H7 (cell line): ENCODE measurements around the gene AFTPH. TPM values are rescaled to one million over a fixed set of nuclear protein-coding genes. Genes with fewer than 3 reads are reported as not detected.

Experiments
- DNase-seq: peaks from one replicate; pipeline ENCODE4 v3.0.0; 2012
- H3K27me3 ChIP-seq: 2 replicates; pipeline ENCODE4 v1.6.0; 2011; ENCODE audit warnings: mild to moderate bottlenecking, low read length; ENCODE audit not compliant: control insufficient read depth, insufficient read depth
- H3K36me3 ChIP-seq: replicated peaks from 2 replicates; pipeline ENCODE4 v1.5.1; 2011; ENCODE audit warnings: low read length; ENCODE audit not compliant: control insufficient read depth, insufficient read depth
- H3K4me3 ChIP-seq: 2 replicates; pipeline ENCODE4 v1.5.1; 2011; ENCODE audit warnings: low read depth, mild to moderate bottlenecking, control low read depth, low read length, moderate library complexity; ENCODE audit not compliant: insufficient read depth
- total RNA-seq: library from RNA; depleted of rRNA; stranded (reverse); fragments of >200 nt; shearing (Covaris generic); gene quantifications from 2 replicates; pipeline ENCODE4 v1.2.3, GENCODE V29; 2014

Gene AFTPH
- total RNA-seq, 1 experiment from 2014 or later = 10.6 TPM

DNA sequence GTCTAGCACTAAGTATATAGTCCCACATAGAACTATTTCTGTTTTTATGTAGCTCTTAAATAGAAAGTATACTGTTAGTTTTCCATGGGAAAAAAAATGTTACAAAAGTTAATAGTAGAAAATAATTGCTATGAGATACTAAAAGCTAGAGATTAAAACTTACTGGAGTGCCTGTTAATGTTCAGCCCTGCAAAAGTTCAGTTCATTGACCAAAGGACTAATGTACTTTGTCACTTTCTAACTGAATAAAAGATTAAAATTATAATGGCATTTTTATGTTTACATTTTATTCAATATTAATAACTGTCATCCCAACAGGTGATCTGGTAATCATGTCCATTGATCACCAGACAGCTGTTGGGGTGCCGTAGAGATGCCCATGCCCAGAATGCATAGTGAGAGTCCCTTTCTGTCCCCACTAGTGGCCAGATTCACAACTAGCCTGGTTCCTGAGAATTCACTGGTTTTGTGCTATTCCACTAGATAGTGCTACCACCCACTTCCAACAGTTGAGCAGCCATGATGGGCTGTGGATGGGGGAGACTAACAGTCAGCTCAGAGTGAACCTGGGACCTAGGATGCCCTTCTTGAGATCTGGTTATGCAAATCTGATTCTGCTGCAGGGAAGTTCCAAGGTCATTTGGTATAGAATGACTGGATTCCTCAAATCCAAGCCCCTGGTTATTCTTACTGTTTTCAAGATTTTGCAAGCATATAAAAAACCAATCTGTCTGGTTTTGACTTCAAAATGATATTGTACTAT, 57.8 kb downstream of the AFTPH start:
- no peak for DNase-seq
- H3K36me3 ChIP-seq = no peaks in the 10 kb centered on the region; the same call in 1 of the 2 replicates
- H3K27me3 ChIP-seq = no peaks in the 10 kb centered on the region
- H3K4me3 ChIP-seq = no peak overlapping the region

DNA sequence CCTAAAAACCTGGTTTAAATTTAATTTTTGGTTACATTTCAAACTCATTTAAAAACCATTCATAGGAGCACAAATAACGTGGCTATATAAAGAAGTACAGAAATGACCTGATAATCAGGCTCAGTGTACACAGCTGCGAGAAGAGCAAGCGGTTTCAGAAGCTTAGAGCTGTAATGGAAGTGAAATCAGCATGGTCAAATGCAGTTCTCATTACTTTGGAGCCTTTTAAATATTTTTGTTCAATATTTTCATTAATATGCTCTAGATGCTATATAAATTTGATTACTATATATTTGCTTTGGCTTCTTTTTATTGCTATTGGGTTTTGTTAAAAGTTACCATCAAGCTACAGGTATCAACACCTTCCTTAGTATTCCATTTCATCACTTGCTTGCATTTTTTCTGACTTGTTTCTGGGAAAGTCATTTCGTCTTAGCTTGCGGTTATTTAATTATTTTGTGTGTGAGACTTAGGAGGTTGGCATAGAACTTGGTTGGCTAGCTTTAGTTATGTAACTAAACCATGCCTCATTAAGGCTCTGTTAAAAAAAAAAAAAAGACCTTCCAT, 58.7 kb downstream of the AFTPH start:
- Histone ChIP-seq H3K27me3 (no peaks in the 10 kb centered on the region), H3K36me3 (no peaks in the 10 kb centered on the region; the same call in 1 of the 2 replicates), H3K4me3 (no peak overlapping the region)
- DNase-seq = no peak

- DNase-seq = no peak
- Histone ChIP-seq H3K4me3 (no peak overlapping the region), H3K36me3 (no peaks in the 10 kb centered on the region; the same call in 1 of the 2 replicates), H3K27me3 (no peaks in the 10 kb centered on the region)
Observed at GRCh38 chr2:64586054-64586453, 61.9 kb downstream of the AFTPH start.

- H3K4me3 ChIP-seq = no peak overlapping the region
- peaks cover 5% of the 10 kb centered on the region for H3K36me3 ChIP-seq
- no peaks in the 10 kb centered on the region for H3K27me3 ChIP-seq
- DNase-seq = peak; percentile 50
Observed at GRCh38 chr2:64586883-64587481, 62.9 kb downstream of the AFTPH start.

DNA sequence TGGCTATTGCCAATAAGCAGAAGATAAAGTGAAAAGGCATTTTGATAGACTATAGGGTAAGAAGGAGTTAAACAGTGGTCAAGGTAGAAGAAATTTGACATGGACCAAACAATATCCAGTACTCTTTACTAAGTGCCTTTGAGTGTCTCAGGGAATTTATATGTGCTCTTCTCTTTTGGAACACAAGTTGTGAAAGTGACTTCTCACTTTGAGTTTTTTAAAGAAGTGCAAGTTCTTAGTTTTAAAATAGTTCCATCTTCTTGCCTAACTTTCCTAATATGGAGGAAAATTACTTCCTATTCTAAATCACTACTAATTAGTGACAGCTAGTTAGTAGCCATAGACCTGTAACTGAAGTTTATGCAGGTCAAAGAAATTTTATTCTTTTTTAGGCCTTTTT, 63.4 kb downstream of the AFTPH start:
- DNase-seq = no peak
- Histone ChIP-seq H3K27me3 (no peaks in the 10 kb centered on the region), H3K4me3 (no peak overlapping the region), H3K36me3 (peaks cover 5% of the 10 kb centered on the region)

GRCh38 chr2:64591188-64591587, 67.1 kb downstream of the AFTPH start:
- no peak for DNase-seq
- Histone ChIP-seq H3K36me3 (peaks cover 5% of the 10 kb centered on the region), H3K27me3 (no peaks in the 10 kb centered on the region), H3K4me3 (no peak overlapping the region)

GRCh38 chr2:64593035-64593655, 69.0 kb downstream of the AFTPH start:
- peaks cover 5% of the 10 kb centered on the region for H3K36me3 ChIP-seq
- no peaks in the 10 kb centered on the region for H3K27me3 ChIP-seq
- H3K4me3 ChIP-seq = no peak overlapping the region
- DNase-seq = no peak

GRCh38 chr2:64594226-64594989, 70.3 kb downstream of the AFTPH start:
- no peak for DNase-seq
- Histone ChIP-seq H3K27me3 (no peaks in the 10 kb centered on the region), H3K4me3 (no peak overlapping the region), H3K36me3 (peaks cover 5% of the 10 kb centered on the region)

- peaks cover 5% of the 10 kb centered on the region for H3K36me3 ChIP-seq
- no peak overlapping the region for H3K4me3 ChIP-seq
- no peak for DNase-seq
- no peaks in the 10 kb centered on the region for H3K27me3 ChIP-seq
Observed at GRCh38 chr2:64595397-64596176, 71.5 kb downstream of the AFTPH start.

GRCh38 chr2:64598226-64598625, 74.1 kb downstream of the AFTPH start:
- Histone ChIP-seq H3K27me3 (no peaks in the 10 kb centered on the region), H3K4me3 (no peak overlapping the region), H3K36me3 (no peaks in the 10 kb centered on the region)
- DNase-seq = no peak

DNA sequence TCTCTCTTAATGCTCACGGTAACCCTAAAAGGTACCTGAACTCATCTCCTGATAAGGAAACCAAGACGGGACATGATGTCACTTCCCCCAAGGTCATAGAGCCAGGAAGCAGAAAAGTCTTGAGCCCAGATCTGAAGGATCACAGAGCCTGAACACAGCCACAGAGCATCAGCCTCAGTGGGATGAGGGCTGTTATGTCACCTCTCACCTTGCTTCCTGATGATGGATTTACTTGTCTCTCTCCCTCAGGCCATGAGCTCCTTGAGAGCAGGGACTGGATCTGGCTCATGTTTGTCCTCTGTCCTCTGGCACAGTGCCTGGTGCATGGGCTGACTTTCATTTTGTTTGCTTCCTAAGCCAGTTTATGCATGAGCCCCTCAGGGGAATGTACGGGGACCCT, 75.3 kb downstream of the AFTPH start:
- Histone ChIP-seq H3K36me3 (no peaks in the 10 kb centered on the region), H3K4me3 (no peak overlapping the region)
- no peak for DNase-seq

DNA sequence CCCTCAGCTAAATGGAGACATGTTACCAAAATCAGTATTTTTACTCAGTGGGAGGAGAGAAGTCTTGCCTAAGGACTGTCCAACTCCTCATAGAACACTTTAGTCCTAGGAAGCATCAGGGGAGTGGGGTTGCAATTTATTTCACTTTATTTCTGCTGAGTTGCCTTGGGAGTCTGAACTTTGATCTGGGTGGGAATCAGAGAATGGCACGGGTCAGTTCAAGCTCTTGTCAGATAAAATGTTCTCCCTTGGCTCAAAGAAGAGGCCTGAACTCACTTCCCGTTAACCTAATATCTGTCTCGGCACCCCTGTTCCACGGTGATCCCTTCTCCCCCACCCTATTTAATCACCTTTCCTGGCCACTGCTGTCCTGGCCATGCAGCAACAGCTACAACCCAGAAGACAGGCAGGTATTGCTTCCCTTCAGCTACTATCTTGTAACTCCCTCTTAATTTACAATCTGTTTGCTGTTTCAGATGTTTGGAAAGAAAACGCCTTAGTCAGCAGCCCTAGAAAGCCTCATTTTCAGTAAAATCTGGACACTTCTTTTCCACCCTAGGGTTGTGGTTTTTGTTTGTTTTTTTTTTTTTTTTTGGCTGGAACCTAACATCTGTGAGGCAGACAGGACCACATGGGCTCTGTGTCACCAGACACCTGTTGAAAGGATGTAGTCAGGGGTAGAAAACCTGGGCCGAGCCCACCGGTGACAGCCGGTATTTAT, 77.1 kb downstream of the AFTPH start:
- no peaks in the 10 kb centered on the region for H3K36me3 ChIP-seq
- DNase-seq = no peak
- H3K4me3 ChIP-seq = no peak overlapping the region
- no peaks in the 10 kb centered on the region for H3K27me3 ChIP-seq

More for the DNA sequence above, 75.3 kb downstream of the AFTPH start:
- H3K27me3 ChIP-seq = no peaks in the 10 kb centered on the region

GRCh38 chr2:64601785-64602391, 77.8 kb downstream of the AFTPH start:
- no peaks in the 10 kb centered on the region for H3K36me3 ChIP-seq
- H3K27me3 ChIP-seq = no peaks in the 10 kb centered on the region
- no peak overlapping the region for H3K4me3 ChIP-seq
- no peak for DNase-seq
